Smooth muscle cell (in vitro differentiated cells): ENCODE results near the gene DNAL4. TPM values are rescaled to one million over a fixed set of nuclear protein-coding genes. Genes with fewer than 3 reads are reported as not detected.

Experiments
- DNase-seq: peaks from one replicate; lab custom pipeline; 2025; ENCODE audit not compliant: unreplicated experiment; lab: John Stamatoyannopoulos, UW
- H2AFZ ChIP-seq: fragments of 200-600 bp; sonication (generic); 2 replicates; pipeline ENCODE4 v1.6.0; 2016; ENCODE audit warnings: antibody characterized with exemption, low read depth, mild to moderate bottlenecking
- H3F3A ChIP-seq: fragments of 200-600 bp; sonication (generic); 2 replicates; pipeline ENCODE4 v1.6.0; 2017; ENCODE audit warnings: antibody characterized with exemption, low read depth
- H3K27ac ChIP-seq: fragments of 200-600 bp; sonication (generic); 2 replicates; pipeline ENCODE4 v1.5.1; 2016; ENCODE audit warnings: low read depth, mild to moderate bottlenecking
- H3K27me3 ChIP-seq: fragments of 200-600 bp; sonication (generic); 2 replicates; pipeline ENCODE4 v1.6.1; 2016; ENCODE audit warnings: low read depth, mild to moderate bottlenecking
- H3K36me3 ChIP-seq: fragments of 200-600 bp; sonication (generic); 2 replicates; pipeline ENCODE4 v1.5.1; 2016; ENCODE audit warnings: low read depth
- H3K4me1 ChIP-seq: fragments of 200-600 bp; sonication (generic); 2 replicates; pipeline ENCODE4 v1.5.1; 2016; ENCODE audit warnings: low read depth
- H3K4me2 ChIP-seq: fragments of 200-600 bp; sonication (generic); 2 replicates; pipeline ENCODE4 v1.6.0; 2016; ENCODE audit warnings: mild to moderate bottlenecking
- H3K4me3 ChIP-seq: fragments of 200-600 bp; sonication (generic); 2 replicates; pipeline ENCODE4 v1.5.1; 2016; ENCODE audit warnings: mild to moderate bottlenecking
- H3K79me2 ChIP-seq: fragments of 200-600 bp; sonication (generic); 2 replicates; pipeline ENCODE4 v1.6.0; 2016; ENCODE audit warnings: low read depth, mild to moderate bottlenecking
- H3K9ac ChIP-seq: fragments of 200-600 bp; sonication (generic); 2 replicates; pipeline ENCODE4 v1.6.0; 2016; ENCODE audit warnings: low read depth
- H3K9me3 ChIP-seq: fragments of 200-600 bp; sonication (generic); replicated peaks from 2 replicates; pipeline ENCODE4 v1.5.1; 2016; ENCODE audit warnings: low read depth
- H4K20me1 ChIP-seq: fragments of 200-600 bp; sonication (generic); 2 replicates; pipeline ENCODE4 v1.6.0; 2016; ENCODE audit warnings: low read depth
- CTCF ChIP-seq: fragments of 200-600 bp; sonication (generic); IDR thresholded peaks from 2 replicates; pipeline ENCODE4 v1.5.1; 2017; ENCODE audit warnings: borderline replicate concordance, mild to moderate bottlenecking, antibody characterized with exemption; ENCODE audit not compliant: insufficient read depth, poor library complexity, severe bottlenecking
- WGBS: methylation state at CpG from one replicate; pipeline ENCODE4 v1.1.7; 2016; ENCODE audit warnings: low lambda C conversion rate; 5-methylcytosine and 5-hydroxymethylcytosine counted together
- polyA plus RNA-seq: library from polyadenylated mRNA; unstranded; fragments of >200 nt; fragmentation: Nextera tagmentation; extraction: Ambion mirVana; gene quantifications from 2 replicates; pipeline ENCODE4 v1.2.1, GENCODE V29; 2016
- total RNA-seq: library from RNA; depleted of rRNA; stranded (reverse); fragments of >200 nt; gene quantifications from 2 replicates; pipeline ENCODE4 v1.2.3, GENCODE V29; 2014

DNAL4 gene
- total and polyA plus RNA-seq, 2 experiments from 2014 or later: 13.5 to 29.7 TPM

GRCh38 chr22:38740754-38741153, 53.2 kb downstream of the DNAL4 start:
- Histone ChIP-seq H4K20me1 (no peaks in the 10 kb centered on the region), H3K9me3 (no peaks in the 10 kb centered on the region), H3K27me3 (no peaks in the 10 kb centered on the region), H3K4me1 (no peaks in the 10 kb centered on the region), H3K4me2 (no peak overlapping the region), H3F3A (no peaks in the 10 kb centered on the region), H3K36me3 (peaks cover 9% of the 10 kb centered on the region), H3K79me2 (no peaks in the 10 kb centered on the region), H3K9ac (no peak overlapping the region), H2AFZ (no peak overlapping the region), H3K27ac (no peak overlapping the region), H3K4me3 (no peak overlapping the region)
- WGBS: 91% methylated on average over 8 of the region's 8 CpGs
- DNase-seq: no peak
- TF ChIP-seq CTCF: no peak

GRCh38 chr22:38740116-38740723, 53.7 kb downstream of the DNAL4 start:
- no peak for DNase-seq
- Histone ChIP-seq H3K79me2 (no peaks in the 10 kb centered on the region), H3F3A (no peaks in the 10 kb centered on the region), H3K27ac (no peak overlapping the region), H3K36me3 (peaks cover 9% of the 10 kb centered on the region), H2AFZ (no peak overlapping the region), H3K4me2 (no peak overlapping the region), H3K4me1 (no peaks in the 10 kb centered on the region), H3K9me3 (no peaks in the 10 kb centered on the region), H3K4me3 (no peak overlapping the region), H3K27me3 (no peaks in the 10 kb centered on the region), H4K20me1 (no peaks in the 10 kb centered on the region), H3K9ac (no peak overlapping the region)
- no peak for TF ChIP-seq CTCF
- WGBS: 98% methylated on average over 15 of the region's 15 CpGs

GRCh38 chr22:38739300-38740055, 54.5 kb downstream of the DNAL4 start:
- Histone ChIP-seq H3K4me1 (no peaks in the 10 kb centered on the region), H3K27ac (no peak overlapping the region), H3K79me2 (no peaks in the 10 kb centered on the region), H2AFZ (no peak overlapping the region), H3K27me3 (no peaks in the 10 kb centered on the region), H3K9me3 (no peaks in the 10 kb centered on the region), H3F3A (no peaks in the 10 kb centered on the region), H3K4me2 (no peak overlapping the region), H3K4me3 (no peak overlapping the region), H4K20me1 (no peaks in the 10 kb centered on the region), H3K9ac (no peak overlapping the region), H3K36me3 (peaks cover 9% of the 10 kb centered on the region)
- 97% methylated on average over 20 of the region's 20 CpGs for WGBS
- no peak for DNase-seq
- no peak for TF ChIP-seq CTCF
